ENCODE results near the gene ZNF514. TPM values are rescaled to one million over a fixed set of nuclear protein-coding genes. Genes with fewer than 3 reads are reported as not detected.
"Not testable (repeated sequence)": the region's sequence is repeated elsewhere in the genome, so short reads cannot be mapped to it uniquely, and the experiment has no call there.

ZNF514 gene
- total RNA-seq, 6 experiments from 2014 or later = 2.0 to 8.1 (median 5.4) TPM

- intact Hi-C loops (cut with DNase I) = no loop called here
- ATAC-seq = no peak
These were observed 59.7 kb downstream of the ZNF514 start for GRCh38 chr2:95099910-95100309.

GRCh38 chr2:95098273-95098672 is 61.4 kb downstream of the ZNF514 start:
- H3K4me3 ChIP-seq; H3K27ac ChIP-seq; intact Hi-C loops (cut with DNase I); ATAC-seq; H3K27me3 ChIP-seq; DNase-seq; H3K9me3 ChIP-seq; H3K4me1 ChIP-seq: not testable (repeated sequence)
- H3K36me3 ChIP-seq = peaks cover 0 to 52% (median 30%) of the 10 kb centered on the region in 4 donors
- 98% methylated on average over 5 of the region's 5 CpGs for WGBS (ENCODE audit: insufficient coverage, low coverage, low lambda C conversion rate, missing lambda C conversion rate)

More at GRCh38 chr2:95099910-95100309, 59.7 kb downstream of the ZNF514 start:
- H3K36me3 ChIP-seq = peaks cover 0 to 67% (median 37%) of the 10 kb centered on the region in 4 donors
- DNase-seq = no peak
- no peaks in the 10 kb centered on the region for H3K9me3 ChIP-seq
- no peak overlapping the region for H3K27ac ChIP-seq
- no peak overlapping the region for H3K4me3 ChIP-seq
- no peak for TF ChIP-seq POLR2A (IDR thresholded peaks at IDR 0.05)
- no peak for TF ChIP-seq CTCF (IDR thresholded peaks at IDR 0.05)
- WGBS (ENCODE audit: insufficient coverage, low coverage, low lambda C conversion rate, missing lambda C conversion rate) = 93% methylated on average over 2 of the region's 2 CpGs
- no peaks in the 10 kb centered on the region for H3K27me3 ChIP-seq
- H3K4me1 ChIP-seq = no peaks in the 10 kb centered on the region

Other genes starting within 250 kb of the ZNF514 start
- gene MAL, start 134.1 kb downstream of the ZNF514 start, total RNA-seq = under 1 TPM in 1 of 6 experiments, not detected in 5; 0.24 TPM
- gene MRPS5, start 38.0 kb downstream of the ZNF514 start, total RNA-seq = 10 to 100 TPM; 36.1 to 52.1 (median 47.9) TPM
- 1 to 10 TPM; 1.1 to 2.0 (median 1.8) TPM for gene ZNF2, start 6.0 kb upstream of the ZNF514 start, total RNA-seq
- gene ZNF892, start 47.7 kb upstream of the ZNF514 start, total RNA-seq = 1 to 10 TPM in 4 of 6 experiments, under 1 TPM in 2; 0.48 to 2.3 (median 1.1) TPM
- under 1 TPM; 0.06 to 0.64 (median 0.43) TPM for gene PROM2, start 114.6 kb upstream of the ZNF514 start, total RNA-seq
- gene KCNIP3, start 137.5 kb upstream of the ZNF514 start, total RNA-seq = 1 to 10 TPM in 4 of 6 experiments, under 1 TPM in 2; 0.46 to 3.3 (median 1.2) TPM
- gene FAHD2A, start 242.9 kb upstream of the ZNF514 start, total RNA-seq = 10 to 100 TPM; 62.2 to 80.1 (median 75.7) TPM

Data from right lobe of liver (tissue), 6 donors.